NB4 (cell line): Measurements from ENCODE around the gene PDK2.

Experiments used
- DNase-seq: peaks from one replicate; pipeline ENCODE4 v3.0.0; 2010; ENCODE audit warnings: low read depth
- H3K4me3 ChIP-seq: one replicate; pipeline ENCODE4 v1.5.1; 2011; ENCODE audit warnings: mild to moderate bottlenecking, low read depth, low read length, moderate library complexity
- MYC ChIP-seq: IDR thresholded peaks from 2 replicates; pipeline ENCODE4 v1.6.1; 2011; ENCODE audit warnings: low read depth, low read length
- POLR2A ChIP-seq: IDR thresholded peaks from 2 replicates; pipeline ENCODE4 v1.6.1; 2011; ENCODE audit warnings: mild to moderate bottlenecking; ENCODE audit not compliant: insufficient read length; ENCODE audit errors: extremely low read depth
- TF ChIP-seq, protein P1 (sequence below): IDR thresholded peaks from one replicate; pipeline ENCODE4 v1.5.1; 2012; ENCODE audit warnings: low read depth, low read length
- TF ChIP-seq, protein P2 (sequence below): IDR thresholded peaks from 2 replicates; pipeline ENCODE4 v1.6.1; 2011; ENCODE audit warnings: low read depth, low read length

The PDK2 gene

DNA sequence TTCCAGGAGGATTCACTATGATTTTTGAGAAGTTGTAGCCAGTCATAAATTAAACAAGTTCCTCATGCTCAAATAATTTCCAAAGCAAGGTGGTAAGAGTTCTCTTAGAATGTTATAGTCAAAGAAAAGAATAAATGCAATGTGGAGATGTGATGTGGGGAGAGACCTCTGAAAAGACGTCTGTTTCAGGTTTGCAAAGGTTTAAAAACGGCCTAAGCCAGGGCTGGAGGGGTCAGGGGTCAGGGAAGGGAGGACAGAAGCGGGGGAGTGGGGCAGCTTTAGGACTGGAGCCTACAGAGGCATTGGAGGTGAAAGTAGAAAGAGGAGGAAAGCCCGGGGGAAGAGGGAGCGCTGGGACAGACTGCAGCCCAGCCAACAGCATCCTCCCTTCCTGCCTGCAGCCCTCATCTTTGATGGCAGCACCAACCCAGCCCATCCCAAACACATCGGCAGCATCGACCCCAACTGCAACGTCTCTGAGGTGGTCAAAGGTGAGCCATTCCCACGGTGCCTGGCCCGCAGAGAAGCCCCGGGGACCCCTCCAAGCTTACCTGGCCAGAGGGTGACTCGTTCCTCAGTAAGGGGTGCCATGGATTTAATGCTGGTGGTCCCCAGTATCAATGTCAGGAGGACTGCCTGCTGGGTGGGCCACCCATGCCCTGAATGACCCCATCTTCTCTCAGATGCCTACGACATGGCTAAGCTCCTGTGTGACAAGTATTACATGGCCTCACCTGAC lies 11.4 kb downstream of the PDK2 start:
- TF ChIP-seq MYC = no peak
- TF ChIP-seq, protein P1, sequence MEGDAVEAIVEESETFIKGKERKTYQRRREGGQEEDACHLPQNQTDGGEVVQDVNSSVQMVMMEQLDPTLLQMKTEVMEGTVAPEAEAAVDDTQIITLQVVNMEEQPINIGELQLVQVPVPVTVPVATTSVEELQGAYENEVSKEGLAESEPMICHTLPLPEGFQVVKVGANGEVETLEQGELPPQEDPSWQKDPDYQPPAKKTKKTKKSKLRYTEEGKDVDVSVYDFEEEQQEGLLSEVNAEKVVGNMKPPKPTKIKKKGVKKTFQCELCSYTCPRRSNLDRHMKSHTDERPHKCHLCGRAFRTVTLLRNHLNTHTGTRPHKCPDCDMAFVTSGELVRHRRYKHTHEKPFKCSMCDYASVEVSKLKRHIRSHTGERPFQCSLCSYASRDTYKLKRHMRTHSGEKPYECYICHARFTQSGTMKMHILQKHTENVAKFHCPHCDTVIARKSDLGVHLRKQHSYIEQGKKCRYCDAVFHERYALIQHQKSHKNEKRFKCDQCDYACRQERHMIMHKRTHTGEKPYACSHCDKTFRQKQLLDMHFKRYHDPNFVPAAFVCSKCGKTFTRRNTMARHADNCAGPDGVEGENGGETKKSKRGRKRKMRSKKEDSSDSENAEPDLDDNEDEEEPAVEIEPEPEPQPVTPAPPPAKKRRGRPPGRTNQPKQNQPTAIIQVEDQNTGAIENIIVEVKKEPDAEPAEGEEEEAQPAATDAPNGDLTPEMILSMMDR = no peak
- TF ChIP-seq POLR2A = no peak
- TF ChIP-seq, protein P2, sequence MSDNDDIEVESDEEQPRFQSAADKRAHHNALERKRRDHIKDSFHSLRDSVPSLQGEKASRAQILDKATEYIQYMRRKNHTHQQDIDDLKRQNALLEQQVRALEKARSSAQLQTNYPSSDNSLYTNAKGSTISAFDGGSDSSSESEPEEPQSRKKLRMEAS = no peak
- DNase-seq = no peak
- no peak overlapping the region for H3K4me3 ChIP-seq

DNA sequence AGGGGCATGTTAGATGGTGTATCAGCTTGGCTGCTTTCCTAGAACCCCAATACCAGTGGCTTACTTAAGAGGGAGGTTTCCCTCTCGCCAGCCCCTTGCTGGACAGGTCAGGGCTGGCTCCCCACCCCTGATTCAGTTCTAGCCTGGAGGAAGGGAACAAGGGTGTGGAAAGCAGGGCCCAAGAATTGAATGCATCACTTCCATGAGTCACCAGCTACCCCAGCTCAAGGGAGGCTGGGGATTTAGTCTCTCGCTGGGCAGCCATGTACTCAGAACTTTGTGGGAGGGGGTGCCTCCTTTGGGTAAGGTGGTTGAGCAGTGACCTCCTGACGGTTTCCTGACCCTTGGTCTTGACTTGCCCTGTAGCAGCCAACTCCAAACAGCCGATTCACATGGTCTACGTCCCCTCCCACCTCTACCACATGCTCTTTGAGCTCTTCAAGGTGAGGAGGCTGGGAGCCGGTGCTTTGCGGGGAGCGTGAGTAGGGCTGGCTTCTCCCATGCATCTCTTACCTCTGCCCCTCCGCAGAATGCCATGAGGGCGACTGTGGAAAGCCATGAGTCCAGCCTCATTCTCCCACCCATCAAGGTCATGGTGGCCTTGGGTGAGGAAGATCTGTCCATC lies 12.8 kb downstream of the PDK2 start:
- TF ChIP-seq, protein P1 = no peak
- TF ChIP-seq, protein P2 = no peak
- TF ChIP-seq MYC = no peak
- DNase-seq = no peak
- H3K4me3 ChIP-seq = no peak overlapping the region

DNA sequence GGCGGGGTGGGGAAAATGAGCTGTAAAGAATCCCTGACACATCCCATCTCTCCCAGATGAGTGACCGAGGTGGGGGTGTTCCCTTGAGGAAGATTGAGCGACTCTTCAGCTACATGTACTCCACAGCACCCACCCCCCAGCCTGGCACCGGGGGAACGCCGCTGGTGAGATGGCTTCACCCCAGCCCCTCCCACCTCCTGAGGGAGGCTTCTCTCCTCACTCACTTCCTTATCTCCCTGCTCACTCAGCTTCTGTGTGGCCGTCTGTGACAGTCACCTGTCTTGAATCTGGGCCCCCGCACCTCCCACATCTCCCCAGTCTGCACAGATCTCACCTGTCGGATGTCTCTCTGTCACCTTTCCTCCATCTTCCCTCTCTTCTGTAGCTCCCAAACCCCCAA lies 13.4 kb downstream of the PDK2 start:
- H3K4me3 ChIP-seq = no peak overlapping the region
- no peak for DNase-seq
- TF ChIP-seq MYC (no peak), POLR2A (no peak)

DNA sequence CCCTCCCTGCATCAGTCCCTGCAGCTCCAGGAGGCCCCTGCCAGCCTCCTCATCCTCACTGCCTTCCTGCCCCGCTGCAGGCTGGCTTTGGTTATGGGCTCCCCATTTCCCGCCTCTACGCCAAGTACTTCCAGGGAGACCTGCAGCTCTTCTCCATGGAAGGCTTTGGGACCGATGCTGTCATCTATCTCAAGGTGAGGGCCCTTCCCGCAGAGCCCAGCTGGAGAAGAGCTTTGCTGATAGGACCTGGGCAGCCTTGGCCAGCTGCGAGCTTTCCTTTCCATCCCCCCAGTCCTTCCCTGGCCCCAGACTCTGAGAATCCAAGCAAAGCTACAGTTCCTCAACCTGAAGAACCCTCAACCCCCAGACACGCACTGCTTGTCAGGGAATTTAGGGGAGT lies 14.1 kb downstream of the PDK2 start:
- no peak for DNase-seq
- TF ChIP-seq, protein P1 = no peak
- no peak overlapping the region for H3K4me3 ChIP-seq

DNA sequence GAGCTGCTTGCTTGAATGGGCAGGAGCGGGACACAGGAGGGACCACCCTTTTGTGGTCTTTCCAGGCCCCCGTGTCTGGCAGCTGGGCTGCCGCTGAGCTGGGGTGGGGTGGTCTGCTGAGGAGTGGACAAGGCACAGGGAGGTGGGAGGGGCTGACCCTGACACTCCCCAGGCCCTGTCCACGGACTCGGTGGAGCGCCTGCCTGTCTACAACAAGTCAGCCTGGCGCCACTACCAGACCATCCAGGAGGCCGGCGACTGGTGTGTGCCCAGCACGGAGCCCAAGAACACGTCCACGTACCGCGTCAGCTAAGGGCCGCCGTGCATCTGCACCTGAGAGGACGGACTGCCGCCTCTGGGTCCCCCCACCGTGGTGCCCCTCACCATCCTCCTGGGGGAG lies 14.6 kb downstream of the PDK2 start:
- TF ChIP-seq POLR2A (no peak), MYC (no peak)
- no peak for DNase-seq
- H3K4me3 ChIP-seq = no peak overlapping the region

DNA sequence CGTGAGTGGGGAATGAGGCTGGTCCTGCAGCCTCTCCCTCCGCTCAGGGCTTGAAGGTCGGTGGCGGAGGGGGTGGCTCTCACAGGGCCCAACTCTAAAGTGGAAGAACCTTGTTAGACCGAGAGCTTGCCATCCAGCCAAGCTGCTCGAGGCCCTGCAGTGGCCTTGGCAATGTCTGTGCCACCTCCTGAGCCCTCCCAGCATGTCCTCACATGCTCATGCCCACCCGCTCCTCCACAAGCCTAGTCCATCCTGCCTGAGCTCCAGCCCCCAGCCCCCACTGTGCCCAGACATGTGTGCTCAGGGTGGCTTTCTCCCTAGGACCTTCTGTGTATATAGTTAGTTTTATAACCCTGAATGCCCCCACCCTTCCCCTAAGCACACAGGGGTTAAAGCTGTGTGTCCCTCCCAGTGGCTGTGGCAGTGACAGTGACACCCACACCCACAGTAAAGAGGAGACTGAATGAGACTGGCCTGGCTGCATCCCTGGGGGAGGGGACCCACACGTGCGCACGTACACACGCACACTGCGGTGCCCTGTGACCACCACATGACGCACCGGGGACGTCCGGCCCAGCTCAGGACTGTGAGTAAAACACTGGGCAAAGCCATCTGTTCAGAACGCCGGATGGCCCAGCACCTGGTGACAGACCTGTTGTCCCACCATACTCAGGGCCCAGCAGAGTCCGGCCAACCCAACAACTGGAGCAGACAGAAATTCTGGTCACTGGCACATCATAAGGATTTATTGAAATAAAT lies 15.6 kb downstream of the PDK2 start:
- TF ChIP-seq, protein P2 = no peak
- TF ChIP-seq, protein P1 = no peak
- no peak for TF ChIP-seq MYC
- no peak for TF ChIP-seq POLR2A
- no peak overlapping the region for H3K4me3 ChIP-seq
- no peak for DNase-seq
